H9 (cell line): Measurements from ENCODE around the gene CTNNA3. TPM values are rescaled to one million over a fixed set of nuclear protein-coding genes. Genes with fewer than 3 reads are reported as not detected.

Experiments used
- DNase-seq: peaks from one replicate; pipeline ENCODE4 v3.0.0-alpha.2; 2017
- H2AFZ ChIP-seq: one replicate; pipeline ENCODE4 v1.6.1; 2013; ENCODE audit warnings: mild to moderate bottlenecking, low read length, control low read depth, moderate library complexity
- H2AK5ac ChIP-seq: 2 replicates; pipeline ENCODE4 v1.6.1; 2013; ENCODE audit warnings: low read length, control low read depth, mixed read lengths; ENCODE audit not compliant: insufficient read length
- H2BK120ac ChIP-seq: one replicate; pipeline ENCODE4 v1.6.1; 2013; ENCODE audit warnings: low read depth, mild to moderate bottlenecking, low read length, control low read depth, inconsistent platforms; ENCODE audit not compliant: poor library complexity, severe bottlenecking
- H2BK12ac ChIP-seq: 2 replicates; pipeline ENCODE4 v1.6.1; 2013; ENCODE audit warnings: low read length, control low read depth, mixed read lengths, low read depth; ENCODE audit not compliant: insufficient read length
- H2BK15ac ChIP-seq: 2 replicates; pipeline ENCODE4 v1.6.1; 2013; ENCODE audit warnings: low read depth, low read length, control low read depth
- H2BK20ac ChIP-seq: one replicate; pipeline ENCODE4 v1.6.1; 2013; ENCODE audit warnings: low read depth, mild to moderate bottlenecking, low read length, control low read depth, inconsistent platforms; ENCODE audit not compliant: poor library complexity, severe bottlenecking
- H2BK5ac ChIP-seq: 2 replicates; pipeline ENCODE4 v1.6.1; 2013; ENCODE audit warnings: low read length, control low read depth, mixed read lengths; ENCODE audit not compliant: insufficient read length
- H3K14ac ChIP-seq: 2 replicates; pipeline ENCODE4 v1.6.1; 2013; ENCODE audit warnings: low read length, control low read depth; ENCODE audit not compliant: insufficient read depth
- H3K18ac ChIP-seq: 2 replicates; pipeline ENCODE4 v1.6.1; 2013; ENCODE audit warnings: low read depth, mild to moderate bottlenecking, mixed read lengths, low read length, control low read depth; ENCODE audit not compliant: insufficient read length
- H3K23ac ChIP-seq: 2 replicates; pipeline ENCODE4 v1.6.1; 2013; ENCODE audit warnings: low read length, control low read depth, mixed read lengths, low read depth; ENCODE audit not compliant: insufficient read length
- H3K23me2 ChIP-seq: 2 replicates; pipeline ENCODE4 v1.6.1; 2013; ENCODE audit warnings: low read depth, mild to moderate bottlenecking, mixed read lengths, low read length, control low read depth; ENCODE audit not compliant: insufficient read length, poor library complexity, severe bottlenecking
- H3K27ac ChIP-seq: 2 replicates; pipeline ENCODE4 v1.5.1; 2013; ENCODE audit warnings: low read length, control low read depth, mixed read lengths, low read depth; ENCODE audit not compliant: insufficient read length
- H3K27me3 ChIP-seq: 2 replicates; pipeline ENCODE4 v1.6.1; 2013; ENCODE audit warnings: low read length, control low read depth, inconsistent platforms; ENCODE audit not compliant: insufficient read depth
- H3K4ac ChIP-seq: 2 replicates; pipeline ENCODE4 v1.6.1; 2013; ENCODE audit warnings: low read depth, mild to moderate bottlenecking, control low read depth, inconsistent platforms, low read length, moderate library complexity
- H3K4me1 ChIP-seq: 2 replicates; pipeline ENCODE4 v1.6.1; 2013; ENCODE audit warnings: low read length, control low read depth, inconsistent platforms; ENCODE audit not compliant: insufficient read depth
- H3K4me2 ChIP-seq: 2 replicates; pipeline ENCODE4 v1.6.1; 2013; ENCODE audit warnings: low read length, control low read depth, mixed read lengths; ENCODE audit not compliant: insufficient read length, insufficient read depth
- H3K56ac ChIP-seq: 2 replicates; pipeline ENCODE4 v1.6.1; 2013; ENCODE audit warnings: low read depth, mild to moderate bottlenecking, mixed read lengths, low read length, control low read depth; ENCODE audit not compliant: insufficient read length
- H3K79me1 ChIP-seq: 2 replicates; pipeline ENCODE4 v1.6.1; 2013; ENCODE audit warnings: low read depth, mild to moderate bottlenecking, moderate library complexity, low read length, control low read depth, inconsistent platforms; ENCODE audit not compliant: insufficient read depth, poor library complexity, severe bottlenecking
- H3K79me2 ChIP-seq: 2 replicates; pipeline ENCODE4 v1.6.1; 2013; ENCODE audit warnings: low read length, control low read depth, inconsistent platforms; ENCODE audit not compliant: insufficient read depth
- H3K9ac ChIP-seq: 2 replicates; pipeline ENCODE4 v1.6.1; 2013; ENCODE audit warnings: low read length, control low read depth, mixed read lengths; ENCODE audit not compliant: insufficient read length; ENCODE audit errors: extremely low read depth
- H3K9me3 ChIP-seq: one replicate; pipeline ENCODE4 v1.6.1; 2013; ENCODE audit warnings: low read depth, low read length, inconsistent platforms; ENCODE audit not compliant: control insufficient read depth
- H3T11ph ChIP-seq: one replicate; pipeline ENCODE4 v1.6.1; 2013; ENCODE audit warnings: mild to moderate bottlenecking, low read length, control low read depth, inconsistent platforms
- H4K20me1 ChIP-seq: one replicate; pipeline ENCODE4 v1.6.1; 2013; ENCODE audit not compliant: control insufficient read depth, insufficient read length, insufficient read depth
- H4K5ac ChIP-seq: 2 replicates; pipeline ENCODE4 v1.6.1; 2013; ENCODE audit warnings: low read depth, mild to moderate bottlenecking, mixed read lengths, low read length, control low read depth; ENCODE audit not compliant: insufficient read length
- H4K8ac ChIP-seq: replicated peaks from 2 replicates; pipeline ENCODE4 v1.6.1; 2013; ENCODE audit warnings: low read length, control low read depth, mixed read lengths, low read depth; ENCODE audit not compliant: insufficient read length
- H4K91ac ChIP-seq: 2 replicates; pipeline ENCODE4 v1.6.1; 2013; ENCODE audit warnings: low read depth, mild to moderate bottlenecking, moderate library complexity, mixed read lengths, low read length, control low read depth; ENCODE audit not compliant: insufficient read length
- H3K27ac Mint-ChIP-seq, 3 experiments: 2 replicates in 2 of 3; 3 replicates in 1 of 3; pipeline ENCODE4 v1.8.0; 2020 to 2021; ENCODE audit warnings: mixed read lengths in 3 of 3, mild to moderate bottlenecking in 1 of 3, moderate library complexity in 1 of 3
- H3K27me3 Mint-ChIP-seq: 2 replicates; pipeline ENCODE4 v1.8.0; 2021; ENCODE audit warnings: low read depth, mild to moderate bottlenecking, moderate library complexity, mixed read lengths
- H3K36me3 Mint-ChIP-seq, 3 experiments: 2 replicates in 2 of 3; 3 replicates in 1 of 3; pipeline ENCODE4 v1.8.0; 2020 to 2021; ENCODE audit warnings: low read depth in 3 of 3, mixed read lengths in 3 of 3; ENCODE audit not compliant: insufficient read depth in 1 of 3
- H3K4me1 Mint-ChIP-seq, 2 experiments: 2 replicates each; pipeline ENCODE4 v1.8.0; 2020; ENCODE audit warnings: mixed read lengths in 2 of 2
- H3K4me3 Mint-ChIP-seq, 2 experiments: 2 replicates in 1 of 2; 3 replicates in 1 of 2; pipeline ENCODE4 v1.8.0; 2020 to 2021; ENCODE audit warnings: mild to moderate bottlenecking in 2 of 2, mixed read lengths in 2 of 2, moderate library complexity in 1 of 2
- H3K9me3 Mint-ChIP-seq, 2 experiments: 2 replicates in 1 of 2; 3 replicates in 1 of 2; pipeline ENCODE4 v1.8.0; 2020; ENCODE audit warnings: mild to moderate bottlenecking in 2 of 2, mixed read lengths in 2 of 2, moderate library complexity in 1 of 2
- CTCF ChIP-seq: fragments of 200-600 bp; sonication (generic); conservative IDR thresholded peaks from 3 replicates; pipeline ENCODE4 v1.8.0; 2021; ENCODE audit warnings: antibody characterized with exemption, mild to moderate bottlenecking
- WGBS: extraction: QIAGEN DNeasy Blood & Tissue Kit; methylation state at CpG from one replicate; pipeline ENCODE4 v1.1.7; 2013; ENCODE audit warnings: missing lambda C conversion rate, low lambda C conversion rate, mixed read lengths; ENCODE audit not compliant: insufficient read length; ENCODE audit errors: extremely low coverage; 5-methylcytosine and 5-hydroxymethylcytosine counted together
- total RNA-seq: library from RNA; stranded (reverse); gene quantifications from 2 replicates; pipeline ENCODE4 v1.2.1, GENCODE V29; 2021

Gene CTNNA3
- total RNA-seq, 1 experiment from 2014 or later: 3.3 TPM

GRCh38 chr10:66555061-66555460, 1140.9 kb downstream of the CTNNA3 start:
- H3K27me3 Mint-ChIP-seq: no peaks in the 10 kb centered on the region

More at GRCh38 chr10:66555061-66555460, 1140.9 kb downstream of the CTNNA3 start:
- H2AK5ac ChIP-seq: no peak overlapping the region
- no peaks in the 10 kb centered on the region for H4K20me1 ChIP-seq
- no peak overlapping the region for H3T11ph ChIP-seq
- TF ChIP-seq CTCF: no peak
- H3K23me2 ChIP-seq: no peaks in the 10 kb centered on the region
- no peak overlapping the region for H3K18ac ChIP-seq
- H3K4me1 Mint-ChIP-seq: no peaks in the 10 kb centered on the region
- H4K91ac ChIP-seq: no peak overlapping the region
- H3K27ac Mint-ChIP-seq: no peak overlapping the region
- no peak overlapping the region for H4K8ac ChIP-seq
- no peak overlapping the region for H3K27ac ChIP-seq
- no peak for DNase-seq
- H3K27me3 ChIP-seq: no peaks in the 10 kb centered on the region
- no peak overlapping the region for H2AFZ ChIP-seq
- H3K79me2 ChIP-seq: no peaks in the 10 kb centered on the region
- no peak overlapping the region for H2BK5ac ChIP-seq
- H3K9me3 ChIP-seq: no peaks in the 10 kb centered on the region
- WGBS: no CpG with 5 or more reads among the region's 2 CpGs
- no peak overlapping the region for H3K4ac ChIP-seq
- no peak overlapping the region for H3K4me2 ChIP-seq
- no peak overlapping the region for H3K23ac ChIP-seq
- H3K4me3 Mint-ChIP-seq: no peak overlapping the region
- no peak overlapping the region for H3K9ac ChIP-seq
- no peaks in the 10 kb centered on the region; a peak in 1 of 7 replicates for H3K36me3 Mint-ChIP-seq
- H3K79me1 ChIP-seq: no peaks in the 10 kb centered on the region
- no peak overlapping the region for H2BK12ac ChIP-seq
- no peak overlapping the region for H2BK20ac ChIP-seq
- H3K9me3 Mint-ChIP-seq: no peaks in the 10 kb centered on the region
- no peak overlapping the region for H2BK15ac ChIP-seq
- H4K5ac ChIP-seq: no peak overlapping the region
- no peak overlapping the region for H3K14ac ChIP-seq
- no peak overlapping the region for H2BK120ac ChIP-seq
- H3K4me1 ChIP-seq: no peaks in the 10 kb centered on the region
- no peak overlapping the region for H3K56ac ChIP-seq
